Activated CD4-positive, alpha-beta T cell treated with anti-CD3 and anti-CD28 coated beads for 36 hours (primary cell): ENCODE results near the gene ENO2. TPM values are rescaled to one million over a fixed set of nuclear protein-coding genes. Genes with fewer than 3 reads are reported as not detected.
A peak's percentile ranks its signal among the peaks of the same experiment; 100 is the strongest.
"Not testable (repeated sequence)": the region's sequence is repeated elsewhere in the genome, so short reads cannot be mapped to it uniquely, and the experiment has no call there.

Experiments used
- ATAC-seq: fragments of 200-7000 bp; cut with Tn5 transposase; one replicate; pipeline ENCODE4 v1.10.0; 2021; ENCODE audit warnings: mild to moderate bottlenecking, moderate library complexity
- CTCF ChIA-PET: fragments of 350-600 bp; sonication (Branson Sonifier 250); formaldehyde crosslinking; loops from one replicate; lab custom pipeline; 2021; ENCODE audit warnings: antibody characterized with exemption; lab: Charles Lee
- POLR2A ChIA-PET: fragments of 350-600 bp; sonication (Branson Sonifier 250); formaldehyde crosslinking; loops from one replicate; lab custom pipeline; 2021; ENCODE audit warnings: antibody characterized with exemption, inconsistent platforms; lab: Charles Lee
- DNase-seq: peaks from one replicate; pipeline ENCODE4 v3.0.0-alpha.2; 2020
- H3K27ac Mint-ChIP-seq: one replicate; pipeline ENCODE4 v1.8.0; 2021; ENCODE audit warnings: mixed read lengths
- H3K27me3 Mint-ChIP-seq: one replicate; pipeline ENCODE4 v1.8.0; 2021; ENCODE audit warnings: mixed read lengths
- H3K36me3 Mint-ChIP-seq: one replicate; pipeline ENCODE4 v1.8.0; 2021; ENCODE audit warnings: low read depth, mixed read lengths
- H3K4me1 Mint-ChIP-seq: one replicate; pipeline ENCODE4 v1.8.0; 2021; ENCODE audit warnings: mixed read lengths
- H3K4me3 Mint-ChIP-seq: one replicate; pipeline ENCODE4 v1.8.0; 2021; ENCODE audit warnings: mild to moderate bottlenecking, moderate library complexity, mixed read lengths
- H3K9me3 Mint-ChIP-seq: one replicate; pipeline ENCODE4 v1.8.0; 2021; ENCODE audit warnings: low read depth, mixed read lengths
- intact Hi-C, 2 experiments: fragments of 100-400 bp; cut with DNase I in 1 of 2; cut with micrococcal nuclease in 1 of 2; formaldehyde crosslinking; loops; one replicate each; pipeline versions ENCODE4 v1.14.2 to v1.15.1; 2022 to 2024; cut with DNase I, micrococcal nuclease
- total RNA-seq, 2 experiments: library from RNA; stranded (reverse); gene quantifications; one replicate each; pipeline ENCODE4 v1.2.3, GENCODE V29; 2021

The ENO2 gene
- total RNA-seq, 2 experiments from 2014 or later, result 301 to 317 TPM

- Mint-ChIP-seq H3K27ac (peak overlapping the region; percentile 92), H3K36me3 (peaks cover 66% of the 10 kb centered on the region), H3K4me1 (peaks cover 52% of the 10 kb centered on the region), H3K4me3 (peak overlapping the region; percentile 93)
- not testable (repeated sequence) for H3K9me3 Mint-ChIP-seq, H3K27me3 Mint-ChIP-seq, ATAC-seq, DNase-seq
- ChIA-PET CTCF (interaction anchor here (1.0 to 2.4 kb wide), 8 partner anchors 21 to 242 kb away, joined by 3 to 10 read pairs (median 6); partner anchors contain the start of genes CD4 and MLF2), POLR2A (interaction anchor here (0.6 to 6.8 kb wide), 4 partner anchors 18 to 177 kb away, joined by 3 to 65 read pairs (median 15); partner anchors contain the start of genes C12orf57, CDCA3, RNU7-1 and USP5)
- intact Hi-C loops, result loop anchor here in 1 of 2 experiments (5.0 kb wide), 2 partner anchors 67 to 92 kb away; no protein-coding TSS in a partner anchor
These were observed 44.1 kb upstream of the ENO2 start for GRCh38 chr12:6870304-6870703.

GRCh38 chr12:6871052-6871957 is 43.1 kb upstream of the ENO2 start:
- Mint-ChIP-seq H3K4me1 (peaks cover 55% of the 10 kb centered on the region), H3K9me3 (no peaks in the 10 kb centered on the region), H3K36me3 (peaks cover 63% of the 10 kb centered on the region), H3K27me3 (no peaks in the 10 kb centered on the region), H3K27ac (peak overlapping the region; percentile 66), H3K4me3 (peak overlapping the region; percentile 93)
- DNase-seq (peak; percentile 75), ATAC-seq (peak; percentile 34)
- CTCF ChIA-PET, result interaction anchor here (0.6 to 3.2 kb wide), 22 partner anchors 10 to 267 kb away, joined by 3 to 51 read pairs (median 4); partner anchors contain the start of genes C12orf57, C1RL, CDCA3 and LRRC23
- POLR2A ChIA-PET, result interaction anchor here (0.9 to 2.9 kb wide), 7 partner anchors 19 to 182 kb away, joined by 3 to 31 read pairs (median 11); partner anchors contain the start of genes C12orf57, CDCA3, RNU7-1 and USP5
- intact Hi-C loops, result loop anchor here in 1 of 2 experiments (5.0 kb wide), 2 partner anchors 66 to 91 kb away; no protein-coding TSS in a partner anchor

DNA sequence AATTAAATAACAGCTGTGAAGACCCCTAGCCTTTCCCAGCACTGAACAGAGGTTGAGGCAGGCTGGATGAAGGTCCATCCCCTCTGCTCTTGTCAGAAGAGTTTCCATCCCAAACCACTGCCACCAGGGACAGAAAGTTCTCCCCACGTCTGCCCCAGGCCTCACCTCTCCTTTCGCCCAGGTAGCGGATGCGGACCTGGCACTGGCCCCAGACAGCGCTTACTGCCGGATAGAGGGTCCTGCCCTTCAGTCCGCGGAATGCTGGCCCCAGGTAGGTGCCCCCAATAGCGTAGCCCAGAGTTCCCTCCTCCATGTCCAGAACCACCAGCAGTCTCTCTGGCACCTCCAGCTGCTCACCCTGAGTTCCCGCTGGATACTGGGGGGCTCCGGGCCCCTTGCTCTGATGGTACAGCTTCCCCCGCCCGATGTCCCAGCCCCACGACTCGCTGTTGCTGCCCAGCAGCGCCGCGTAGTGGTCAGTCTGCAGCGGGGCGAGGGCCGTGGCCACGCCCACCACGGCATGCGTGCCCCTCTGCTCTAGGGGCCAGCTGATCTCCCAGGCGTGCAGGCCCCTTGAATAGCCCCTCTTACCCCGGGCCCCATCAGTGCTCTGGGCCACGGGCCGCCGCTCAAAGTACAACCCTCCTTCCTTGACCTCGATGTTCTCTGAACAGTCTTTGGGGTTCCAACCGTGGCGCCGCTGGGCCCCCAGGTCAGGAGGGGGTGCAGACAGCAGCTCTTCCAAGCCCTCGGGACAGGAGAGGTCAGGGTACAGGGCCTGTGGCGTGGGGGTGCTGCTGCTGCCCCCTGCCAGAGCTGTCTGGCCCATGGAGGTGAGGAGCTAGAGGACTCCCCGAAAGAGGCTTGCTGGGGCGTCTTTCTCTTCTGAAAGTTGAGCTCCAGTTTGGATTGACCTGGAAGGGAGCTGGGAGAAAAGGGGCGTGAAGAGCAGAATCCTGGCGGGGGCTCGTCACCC is 42.0 kb upstream of the ENO2 start:
- peak overlapping the region; percentile 66 for H3K27ac Mint-ChIP-seq
- peak overlapping the region; percentile 93 for H3K4me3 Mint-ChIP-seq
- H3K36me3 Mint-ChIP-seq, result peaks cover 67% of the 10 kb centered on the region
- intact Hi-C loops, result loop anchor here (1.0 to 5.0 kb wide), 15 partner anchors 19 to 236 kb away; partner anchors contain the start of genes ENO2 (in 2 of the 2), C12orf57 (in 1 of the 2), C1RL (in 1 of the 2) and CDCA3 (in 1 of the 2)
- ChIA-PET POLR2A (interaction anchor here (0.5 to 2.9 kb wide), 17 partner anchors 9 to 379 kb away, joined by 3 to 31 read pairs (median 4); partner anchors contain the start of genes C12orf57, C1RL, CDCA3 and LRRC23), CTCF (interaction anchor here (0.6 to 3.2 kb wide), 49 partner anchors 9 to 431 kb away, joined by 3 to 51 read pairs (median 4); partner anchors contain the start of genes C12orf57, C1RL, CDCA3 and COPS7A)
- H3K9me3 Mint-ChIP-seq, result no peaks in the 10 kb centered on the region
- DNase-seq (peak; percentile 92), ATAC-seq (peak; percentile 28)
- H3K27me3 Mint-ChIP-seq, result no peaks in the 10 kb centered on the region
- peaks cover 50% of the 10 kb centered on the region for H3K4me1 Mint-ChIP-seq

DNA sequence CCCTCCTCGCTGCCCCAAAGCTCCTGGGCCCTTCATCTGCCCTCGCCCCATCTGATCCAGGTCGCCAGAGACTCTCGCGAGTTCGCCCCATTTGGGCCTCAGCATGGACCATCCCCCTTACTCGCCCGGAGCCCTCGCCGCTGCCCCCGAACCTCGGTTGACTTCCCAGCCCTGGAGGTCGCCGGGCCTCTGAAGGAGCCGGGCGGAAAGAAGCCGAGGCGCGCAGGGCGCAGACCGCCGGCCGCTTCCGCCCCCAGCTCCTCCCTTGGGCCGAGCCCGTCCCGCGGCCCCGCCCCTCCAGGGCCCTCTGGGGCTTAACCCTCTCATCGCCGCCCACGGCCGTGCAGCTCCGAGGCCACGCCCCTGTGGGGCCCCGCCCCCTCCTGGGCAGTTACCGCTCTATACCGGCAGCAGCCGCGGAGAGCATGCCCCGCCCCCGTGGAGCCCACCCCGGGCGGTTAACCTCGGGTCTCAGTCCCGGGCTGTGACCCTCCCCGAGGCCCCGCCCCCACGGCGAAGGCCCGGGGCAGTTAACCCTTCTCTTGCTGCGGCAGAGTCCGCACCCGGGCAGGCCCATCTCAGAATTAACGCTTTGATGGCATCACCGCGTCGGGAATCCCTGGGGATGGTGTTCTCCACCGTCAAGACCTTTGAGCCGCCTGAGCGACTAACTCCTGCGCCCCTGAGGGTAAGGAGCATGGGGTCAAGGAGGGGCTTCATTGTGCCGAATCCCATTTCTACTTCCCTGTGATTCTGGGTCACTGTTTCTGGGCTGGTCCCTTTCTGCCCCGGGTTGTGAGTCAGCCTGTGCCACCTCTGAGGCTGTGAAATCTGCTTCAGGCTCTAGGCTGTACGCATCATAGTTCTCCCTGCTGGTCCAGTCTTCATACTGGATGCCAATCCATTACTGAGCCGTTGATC is 41.0 kb upstream of the ENO2 start, which contains the start of gene SPSB2:
Gene SPSB2 (minus strand): TSS at position 210 of the 921 bp plus-strand sequence. CDS start 402 bp downstream, outside the sequence.
- ChIA-PET CTCF (interaction anchor here (0.6 to 3.2 kb wide), 37 partner anchors 9 to 432 kb away, joined by 3 to 51 read pairs (median 4); partner anchors contain the start of genes C12orf57, CDCA3, COPS7A and GNB3), POLR2A (interaction anchor here (0.5 to 2.9 kb wide), 14 partner anchors 8 to 380 kb away, joined by 3 to 31 read pairs (median 5); partner anchors contain the start of genes C12orf57, C1RL, CDCA3 and LRRC23)
- DNase-seq (peak; percentile 100), ATAC-seq (peak; percentile 74)
- Mint-ChIP-seq H3K9me3 (no peaks in the 10 kb centered on the region), H3K27me3 (no peaks in the 10 kb centered on the region), H3K27ac (peak within 1 kb of the TSS; percentile 86), H3K4me3 (peak within 1 kb of the TSS; percentile 93), H3K36me3 (peaks cover 62% of the 10 kb centered on the region), H3K4me1 (peaks cover 50% of the 10 kb centered on the region)
- intact Hi-C loops, result loop anchor here (1.0 to 5.0 kb wide), 14 partner anchors 18 to 235 kb away; partner anchors contain the start of genes ENO2 (in 2 of the 2), C1RL (in 1 of the 2), CDCA3 (in 1 of the 2) and EMG1 (in 1 of the 2)

- intact Hi-C loops, result loop anchor here in 1 of 2 experiments (5.0 kb wide), 2 partner anchors 63 to 88 kb away; no protein-coding TSS in a partner anchor
- peaks cover 55% of the 10 kb centered on the region for H3K36me3 Mint-ChIP-seq
- ATAC-seq, POLR2A ChIA-PET, H3K9me3 Mint-ChIP-seq, H3K27me3 Mint-ChIP-seq, DNase-seq: not testable (repeated sequence)
- peak overlapping the region; percentile 86 for H3K27ac Mint-ChIP-seq
- peaks cover 44% of the 10 kb centered on the region for H3K4me1 Mint-ChIP-seq
- CTCF ChIA-PET, result interaction anchor here (0.8 to 2.9 kb wide), 5 partner anchors 8 to 163 kb away, joined by 3 to 38 read pairs (median 6); no protein-coding TSS in a partner anchor
- H3K4me3 Mint-ChIP-seq, result peak overlapping the region; percentile 93
These were observed 40.4 kb upstream of the ENO2 start for GRCh38 chr12:6874015-6874368.

GRCh38 chr12:6879824-6880223 is 34.6 kb upstream of the ENO2 start:
- POLR2A ChIA-PET, result interaction anchor here (0.6 to 1.0 kb wide), 4 partner anchors 11 to 545 kb away, joined by 3 read pairs; partner anchors contain the start of gene USP5
- peaks cover 13% of the 10 kb centered on the region for H3K36me3 Mint-ChIP-seq

DNA sequence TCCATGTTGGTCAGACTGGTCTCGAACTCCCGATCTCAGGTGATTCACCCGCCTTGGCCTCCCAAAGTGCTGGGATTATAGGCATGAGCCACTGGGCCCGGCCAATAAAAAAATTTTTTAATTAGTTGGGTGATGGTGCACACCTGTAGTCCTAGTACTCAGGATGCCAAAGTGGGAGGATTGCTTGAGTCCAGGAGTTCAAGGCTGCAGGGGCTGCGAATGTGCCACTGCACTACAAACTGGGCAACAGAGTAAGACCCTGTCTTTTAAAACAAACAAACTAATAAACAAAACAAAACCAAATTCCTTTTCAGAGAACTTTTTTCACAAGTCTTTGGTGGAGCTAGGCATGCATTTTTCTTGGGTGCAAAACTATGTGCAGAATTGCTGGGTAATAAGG is 31.1 kb upstream of the ENO2 start:
- ChIA-PET POLR2A (no interaction called here), CTCF (interaction anchor here (2.0 to 2.4 kb wide), 2 partner anchors 8 to 10 kb away, joined by 9 to 17 read pairs; partner anchors contain the start of gene SPSB2)
- Mint-ChIP-seq H3K4me1 (no peaks in the 10 kb centered on the region), H3K27me3 (no peaks in the 10 kb centered on the region), H3K36me3 (peaks cover 3% of the 10 kb centered on the region), H3K9me3 (no peaks in the 10 kb centered on the region), H3K27ac (no peak overlapping the region), H3K4me3 (no peak overlapping the region)
- intact Hi-C loops, result no loop called here
- DNase-seq (no peak), ATAC-seq (no peak)

More at GRCh38 chr12:6879824-6880223, 34.6 kb upstream of the ENO2 start:
- CTCF ChIA-PET, result interaction anchor here (0.6 to 2.8 kb wide), 2 partner anchors 10 to 11 kb away, joined by 4 to 8 read pairs; no protein-coding TSS in a partner anchor
- DNase-seq, H3K4me3 Mint-ChIP-seq, H3K27ac Mint-ChIP-seq, H3K27me3 Mint-ChIP-seq, H3K4me1 Mint-ChIP-seq, intact Hi-C loops, H3K9me3 Mint-ChIP-seq, ATAC-seq: not testable (repeated sequence)

GRCh38 chr12:6883683-6884082 is 30.7 kb upstream of the ENO2 start:
- POLR2A ChIA-PET, result no interaction called here
- DNase-seq (no peak), ATAC-seq (no peak)
- H3K9me3 Mint-ChIP-seq, result no peaks in the 10 kb centered on the region
- CTCF ChIA-PET, result no interaction called here
- no peaks in the 10 kb centered on the region for H3K4me1 Mint-ChIP-seq
- H3K4me3 Mint-ChIP-seq, result no peak overlapping the region
- intact Hi-C loops, result no loop called here
- H3K36me3 Mint-ChIP-seq, result peaks cover 3% of the 10 kb centered on the region
- H3K27me3 Mint-ChIP-seq, result no peaks in the 10 kb centered on the region
- no peak overlapping the region for H3K27ac Mint-ChIP-seq

DNA sequence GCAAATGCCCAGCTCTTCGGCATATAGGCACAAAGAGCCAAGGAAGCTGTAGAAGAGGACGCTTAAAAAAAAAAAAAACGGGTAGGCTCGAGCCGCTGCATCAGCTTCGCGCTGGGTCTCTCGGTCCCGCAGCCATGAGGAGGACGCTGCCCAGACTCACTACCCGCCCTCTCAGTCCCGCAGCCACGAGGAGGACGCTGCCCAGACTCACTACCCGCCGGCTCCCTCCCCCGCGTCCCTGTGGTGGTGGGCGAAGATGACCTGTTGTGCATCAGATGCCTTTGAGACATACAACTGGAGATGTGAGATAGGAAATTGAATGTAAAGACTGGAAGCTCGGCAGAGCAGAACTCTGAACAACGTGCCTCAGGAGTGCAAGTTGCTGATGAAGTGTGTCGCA is 29.8 kb upstream of the ENO2 start:
- Mint-ChIP-seq H3K4me1 (no peaks in the 10 kb centered on the region), H3K36me3 (peaks cover 3% of the 10 kb centered on the region), H3K27ac (no peak overlapping the region), H3K9me3 (no peaks in the 10 kb centered on the region), H3K27me3 (no peaks in the 10 kb centered on the region), H3K4me3 (no peak overlapping the region)
- POLR2A ChIA-PET, result no interaction called here
- CTCF ChIA-PET, result interaction anchor here (1.4 kb wide), 1 partner anchor 11 kb away, joined by 6 read pairs; no protein-coding TSS in a partner anchor
- no peak for ATAC-seq
- DNase-seq, result no peak
- intact Hi-C loops, result no loop called here
